Stimulated activated CD4-positive, alpha-beta T cell treated with anti-CD3 and anti-CD28 coated beads, Interleukin-15, amount 100 ng/mL, for 24 hours (primary cell): ENCODE results near the gene PARVB.
A peak's percentile ranks its signal among the peaks of the same experiment; 100 is the strongest.

Experiments used
- DNase-seq: peaks from one replicate; pipeline ENCODE4 v3.0.0-alpha.2; 2020

PARVB gene

GRCh38 chr22:44024288-44024921 is at the start of gene PARVB:
PARVB (plus strand) TSS chr22:44024302; CDS start chr22:44024340, 38 bp downstream.
- peak; percentile 42 for DNase-seq

GRCh38 chr22:43975041-43975440 is 49.1 kb upstream of the PARVB start:
- no peak for DNase-seq

- no peak for DNase-seq
These were observed 47.0 kb upstream of the PARVB start for GRCh38 chr22:43976861-43977795.

GRCh38 chr22:43978558-43978957 is 45.5 kb upstream of the PARVB start:
- no peak for DNase-seq

- no peak for DNase-seq
These were observed 43.5 kb upstream of the PARVB start for GRCh38 chr22:43980579-43980978.

GRCh38 chr22:43980996-43981395 is 43.1 kb upstream of the PARVB start:
- DNase-seq = no peak

- DNase-seq = no peak
These were observed 40.3 kb upstream of the PARVB start for GRCh38 chr22:43983808-43984207.

- no peak for DNase-seq
These were observed 38.6 kb upstream of the PARVB start for GRCh38 chr22:43985532-43985931.

GRCh38 chr22:43988116-43988820 is 35.8 kb upstream of the PARVB start:
- DNase-seq = no peak

- no peak for DNase-seq
These were observed 35.1 kb upstream of the PARVB start for GRCh38 chr22:43988960-43989359.

- DNase-seq = no peak
These were observed 34.1 kb upstream of the PARVB start for GRCh38 chr22:43990044-43990443.

GRCh38 chr22:43991316-43992020 is 32.6 kb upstream of the PARVB start:
- no peak for DNase-seq

- no peak for DNase-seq
These were observed 31.7 kb upstream of the PARVB start for GRCh38 chr22:43992331-43992821.

GRCh38 chr22:43993072-43993760 is 30.9 kb upstream of the PARVB start:
- peak; percentile 64 for DNase-seq

- no peak for DNase-seq
These were observed 30.1 kb upstream of the PARVB start for GRCh38 chr22:43994006-43994405.

GRCh38 chr22:43994416-43994815 is 29.7 kb upstream of the PARVB start:
- DNase-seq = no peak

- no peak for DNase-seq
These were observed 28.9 kb upstream of the PARVB start for GRCh38 chr22:43995057-43995685.

- no peak for DNase-seq
These were observed 28.3 kb upstream of the PARVB start for GRCh38 chr22:43995798-43996169.

GRCh38 chr22:43996170-43996980 is 27.7 kb upstream of the PARVB start:
- peak; percentile 80 for DNase-seq

- no peak for DNase-seq
These were observed 27.2 kb upstream of the PARVB start for GRCh38 chr22:43996981-43997265.

- DNase-seq = no peak
These were observed 25.3 kb upstream of the PARVB start for GRCh38 chr22:43998679-43999264.
